OCI-LY7 (cell line): ENCODE measurements around the gene ZDHHC13. TPM values are rescaled to one million over a fixed set of nuclear protein-coding genes. Genes with fewer than 3 reads are reported as not detected.

ENCODE experiments used
- BruUV-seq: library from RNA; stranded (reverse); fragments of 400-500 nt; replicated peaks from 2 replicates; lab custom pipeline; 2021; lab: Mats Ljungman, UMichigan
- CTCF ChIA-PET: fragments of 300-600 bp; sonication (Branson Sonifier 250); formaldehyde crosslinking; loops from one replicate; lab custom pipeline; 2022; ENCODE audit warnings: antibody characterized with exemption; ENCODE audit not compliant: unreplicated experiment; lab: Charles Lee
- POLR2A ChIA-PET: fragments of 300-600 bp; sonication (Branson Sonifier 250); formaldehyde crosslinking; loops from one replicate; lab custom pipeline; 2022; ENCODE audit warnings: antibody characterized with exemption; lab: Charles Lee
- DNase-seq: peaks from one replicate; pipeline ENCODE4 v3.0.0-alpha.2; 2015; ENCODE audit warnings: low spot score
- H2AFZ ChIP-seq: fragments of 200-600 bp; sonication (generic), shearing (Covaris generic); 2 replicates; pipeline ENCODE4 v1.6.1; 2014; ENCODE audit warnings: mild to moderate bottlenecking, antibody characterized with exemption, low read length, moderate library complexity
- H3K27ac ChIP-seq: fragments of 200-600 bp; sonication (generic); 2 replicates; pipeline ENCODE4 v1.5.1; 2014; ENCODE audit warnings: mixed run types, low read depth, mild to moderate bottlenecking, moderate library complexity, low read length, inconsistent platforms; ENCODE audit not compliant: poor library complexity, severe bottlenecking
- H3K36me3 ChIP-seq: fragments of 200-600 bp; sonication (generic); 2 replicates; pipeline ENCODE4 v1.6.1; 2014; ENCODE audit warnings: mild to moderate bottlenecking, antibody characterized with exemption, low read length, moderate library complexity, mixed read lengths; ENCODE audit not compliant: insufficient read depth
- H3K4me1 ChIP-seq: fragments of 200-600 bp; sonication (generic); 2 replicates; pipeline ENCODE4 v1.5.1; 2014; ENCODE audit warnings: mild to moderate bottlenecking, low read length; ENCODE audit not compliant: insufficient read depth, poor library complexity, severe bottlenecking
- H3K4me2 ChIP-seq: fragments of 200-600 bp; sonication (generic); 2 replicates; pipeline ENCODE4 v1.6.1; 2014; ENCODE audit warnings: mild to moderate bottlenecking, low read length
- H3K4me3 ChIP-seq: fragments of 200-600 bp; sonication (generic); 2 replicates; pipeline ENCODE4 v1.5.1; 2014; ENCODE audit warnings: mild to moderate bottlenecking, low read depth, low read length; ENCODE audit not compliant: poor library complexity, severe bottlenecking
- H3K79me2 ChIP-seq: fragments of 200-600 bp; sonication (generic); 2 replicates; pipeline ENCODE4 v1.6.1; 2016; ENCODE audit warnings: low read depth, mild to moderate bottlenecking, low read length, moderate library complexity, mixed read lengths; ENCODE audit not compliant: insufficient read depth
- H3K9me2 ChIP-seq: fragments of 200-600 bp; sonication (generic); 2 replicates; pipeline ENCODE4 v1.6.1; 2016; ENCODE audit warnings: mild to moderate bottlenecking, low read length, mixed read lengths; ENCODE audit not compliant: insufficient read depth
- H3K9me3 ChIP-seq: fragments of 200-600 bp; sonication (generic); 2 replicates; pipeline ENCODE4 v1.6.1; 2014; ENCODE audit warnings: mild to moderate bottlenecking, mixed run types, low read length, mixed read lengths
- H4K20me1 ChIP-seq: fragments of 200-600 bp; sonication (generic); 2 replicates; pipeline ENCODE4 v1.6.1; 2014; ENCODE audit warnings: mild to moderate bottlenecking, antibody characterized with exemption, low read length, moderate library complexity, mixed read lengths; ENCODE audit not compliant: insufficient read depth
- CTCF ChIP-seq: fragments of 200-600 bp; sonication (generic); conservative IDR thresholded peaks from 2 replicates; pipeline ENCODE4 v1.5.1; 2014; ENCODE audit warnings: mild to moderate bottlenecking, antibody characterized with exemption, low read length, moderate library complexity, mixed read lengths
- EZH2phosphoT487 ChIP-seq: fragments of 200-600 bp; sonication (generic); IDR thresholded peaks from 2 replicates; pipeline ENCODE4 v1.6.1; 2018; ENCODE audit warnings: low read depth, borderline replicate concordance, mild to moderate bottlenecking, mixed run types, antibody characterized with exemption, low read length, moderate library complexity, mixed read lengths
- intact Hi-C: fragments of 100-400 bp; cut with micrococcal nuclease; formaldehyde crosslinking; loops from one replicate; pipeline ENCODE4 v1.10.0; 2022; ENCODE audit not compliant: unreplicated experiment
- total RNA-seq, 2 experiments: library from RNA; depleted of rRNA in 1 of 2; stranded (reverse); fragments of >200 nt in 1 of 2; shearing (Covaris generic) in 1 of 2; gene quantifications; 2 replicates each; pipeline ENCODE4 v1.2.3, GENCODE V29; 2014 to 2022

Gene ZDHHC13
- total RNA-seq, 2 experiments from 2014 or later: 25.0 to 28.1 TPM

- DNase-seq: no peak
- H4K20me1 ChIP-seq: no peaks in the 10 kb centered on the region
- no peaks in the 10 kb centered on the region for H3K9me2 ChIP-seq
- H3K9me3 ChIP-seq: no peaks in the 10 kb centered on the region
- no peak overlapping the region for H3K27ac ChIP-seq
- intact Hi-C loops: no loop called here
- no peaks in the 10 kb centered on the region for H3K36me3 ChIP-seq
- ChIA-PET POLR2A (no interaction called here), CTCF (no interaction called here)
- no peak overlapping the region for H3K4me3 ChIP-seq
- no peak overlapping the region for H3K4me2 ChIP-seq
- TF ChIP-seq CTCF: no peak
- no peak for TF ChIP-seq EZH2phosphoT487
- BruUV-seq: no TSS peak
- H3K79me2 ChIP-seq: no peaks in the 10 kb centered on the region
- no peak overlapping the region for H2AFZ ChIP-seq
- no peaks in the 10 kb centered on the region for H3K4me1 ChIP-seq
These were observed 92.8 kb downstream of the ZDHHC13 start for GRCh38 chr11:19209617-19210370.

GRCh38 chr11:19216021-19216420 lies 99.1 kb downstream of the ZDHHC13 start:
- no TSS peak for BruUV-seq
- DNase-seq: no peak
- POLR2A ChIA-PET: no interaction called here
- Histone ChIP-seq H3K79me2 (no peaks in the 10 kb centered on the region), H2AFZ (no peak overlapping the region), H4K20me1 (no peaks in the 10 kb centered on the region), H3K4me1 (no peaks in the 10 kb centered on the region), H3K4me3 (no peak overlapping the region), H3K36me3 (no peaks in the 10 kb centered on the region), H3K9me2 (no peaks in the 10 kb centered on the region), H3K4me2 (no peak overlapping the region), H3K27ac (no peak overlapping the region), H3K9me3 (no peaks in the 10 kb centered on the region)
- intact Hi-C loops: no loop called here
- CTCF ChIA-PET: no interaction called here
- TF ChIP-seq CTCF (no peak), EZH2phosphoT487 (no peak)

- Histone ChIP-seq H4K20me1 (no peaks in the 10 kb centered on the region), H3K4me3 (no peak overlapping the region), H3K9me3 (no peaks in the 10 kb centered on the region), H3K79me2 (no peaks in the 10 kb centered on the region), H3K9me2 (no peaks in the 10 kb centered on the region), H3K4me2 (no peak overlapping the region), H3K4me1 (no peaks in the 10 kb centered on the region), H3K27ac (no peak overlapping the region), H2AFZ (no peak overlapping the region), H3K36me3 (no peaks in the 10 kb centered on the region)
- ChIA-PET CTCF (no interaction called here), POLR2A (interaction anchor here (0.7 to 0.8 kb wide), 2 partner anchors 50 to 60 kb away, joined by 3 to 4 read pairs; no protein-coding TSS in a partner anchor)
- BruUV-seq: no TSS peak
- TF ChIP-seq EZH2phosphoT487: no peak
- no peak for TF ChIP-seq CTCF
- DNase-seq: no peak
- intact Hi-C loops: no loop called here
These were observed 99.9 kb downstream of the ZDHHC13 start for GRCh38 chr11:19216709-19217374.
